Activated CD8-positive, alpha-beta memory T cell treated with anti-CD3 and anti-CD28 coated beads for 48 hours (primary cell): ENCODE measurements around the gene TSPAN13.

Experiments used
- DNase-seq, 3 experiments: peaks; one replicate each; pipeline ENCODE4 v3.0.0-alpha.2; 2020; ENCODE audit warnings: low read depth in 2 of 3, low spot score in 2 of 3

Gene TSPAN13

GRCh38 chr7:16810573-16810972, 57.0 kb downstream of the TSPAN13 start:
- no peak for DNase-seq

GRCh38 chr7:16811551-16811950, 58.0 kb downstream of the TSPAN13 start:
- DNase-seq, result no peak

GRCh38 chr7:16812542-16813231, 59.1 kb downstream of the TSPAN13 start:
- DNase-seq, result no peak

- DNase-seq, result no peak
These were observed 59.7 kb downstream of the TSPAN13 start for GRCh38 chr7:16813232-16813616.

GRCh38 chr7:16815001-16815400, 61.4 kb downstream of the TSPAN13 start:
- no peak for DNase-seq

GRCh38 chr7:16816824-16817223, 63.3 kb downstream of the TSPAN13 start:
- no peak for DNase-seq

- no peak for DNase-seq
These were observed 64.0 kb downstream of the TSPAN13 start for GRCh38 chr7:16817536-16817935.

GRCh38 chr7:16818732-16819131, 65.2 kb downstream of the TSPAN13 start:
- DNase-seq, result no peak

GRCh38 chr7:16822029-16822428, 68.5 kb downstream of the TSPAN13 start:
- no peak for DNase-seq

- no peak for DNase-seq
These were observed 72.5 kb downstream of the TSPAN13 start for GRCh38 chr7:16826060-16826459.

GRCh38 chr7:16833373-16833772, 79.8 kb downstream of the TSPAN13 start:
- DNase-seq, result no peak
